ENCODE data around the gene IRF7. TPM values are rescaled to one million over a fixed set of nuclear protein-coding genes. Genes with fewer than 3 reads are reported as not detected.
"Not testable (repeated sequence)": the region's sequence is repeated elsewhere in the genome, so short reads cannot be mapped to it uniquely, and the experiment has no call there.

The IRF7 gene
- total and polyA plus RNA-seq, 11 donors: 5.5 to 30.6 (median 14.9) TPM

DNA sequence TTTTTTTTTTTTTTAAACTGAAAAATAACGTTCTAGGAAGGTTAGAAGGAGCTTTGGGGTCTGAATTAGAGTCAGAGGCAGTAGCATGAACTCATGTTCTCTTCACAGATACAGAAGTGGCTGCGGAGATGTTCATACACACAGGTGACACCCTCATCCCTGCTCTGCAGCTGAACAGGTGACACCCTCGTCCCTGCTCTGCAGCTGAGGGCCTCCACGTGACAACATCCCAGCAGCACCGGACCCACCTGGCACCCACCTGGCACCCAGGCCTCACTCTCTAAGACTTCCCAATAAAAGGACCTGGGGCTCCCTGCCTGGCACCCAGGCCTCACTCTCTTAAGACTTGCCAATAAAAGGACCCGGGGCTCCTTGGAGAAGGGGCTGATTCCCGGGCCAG, 41.1 kb upstream of the IRF7 start:
- intact Hi-C loops (cut with DNase I): no loop called here
- ATAC-seq (no peak), DNase-seq (no peak)
- H3K4me1 ChIP-seq: no peaks in the 10 kb centered on the region
- H3K9me3 ChIP-seq: no peaks in the 10 kb centered on the region
- H3K4me3 ChIP-seq: no peak overlapping the region
- WGBS, 4 donors: 90 to 95% (median 90%) methylated on average over 7 of the region's 7 CpGs
- H3K27ac ChIP-seq: no peak overlapping the region
- TF ChIP-seq CTCF (IDR thresholded peaks at IDR 0.05) (no peak), POLR2A (IDR thresholded peaks at IDR 0.05) (no peak)
- peaks cover 0 to 60% (median 24%) of the 10 kb centered on the region in 9 donors for H3K36me3 ChIP-seq
- H3K27me3 ChIP-seq: no peaks in the 10 kb centered on the region

GRCh38 chr11:656426-656825, 40.7 kb upstream of the IRF7 start:
- H3K4me3 ChIP-seq: no peak overlapping the region
- H3K27ac ChIP-seq: no peak overlapping the region
- H3K27me3 ChIP-seq: no peaks in the 10 kb centered on the region
- WGBS, 4 donors: 89 to 95% (median 93%) methylated on average over 7 to 14 of the region's 14 CpGs
- no peak for ATAC-seq
- H3K9me3 ChIP-seq: no peaks in the 10 kb centered on the region
- H3K36me3 ChIP-seq: peaks cover 0 to 62% (median 27%) of the 10 kb centered on the region in 9 donors
- no peak for DNase-seq
- H3K4me1 ChIP-seq: no peaks in the 10 kb centered on the region
- no peak for TF ChIP-seq CTCF (IDR thresholded peaks at IDR 0.05)
- no peak for TF ChIP-seq POLR2A (IDR thresholded peaks at IDR 0.05)
- intact Hi-C loops (cut with DNase I): no loop called here

DNA sequence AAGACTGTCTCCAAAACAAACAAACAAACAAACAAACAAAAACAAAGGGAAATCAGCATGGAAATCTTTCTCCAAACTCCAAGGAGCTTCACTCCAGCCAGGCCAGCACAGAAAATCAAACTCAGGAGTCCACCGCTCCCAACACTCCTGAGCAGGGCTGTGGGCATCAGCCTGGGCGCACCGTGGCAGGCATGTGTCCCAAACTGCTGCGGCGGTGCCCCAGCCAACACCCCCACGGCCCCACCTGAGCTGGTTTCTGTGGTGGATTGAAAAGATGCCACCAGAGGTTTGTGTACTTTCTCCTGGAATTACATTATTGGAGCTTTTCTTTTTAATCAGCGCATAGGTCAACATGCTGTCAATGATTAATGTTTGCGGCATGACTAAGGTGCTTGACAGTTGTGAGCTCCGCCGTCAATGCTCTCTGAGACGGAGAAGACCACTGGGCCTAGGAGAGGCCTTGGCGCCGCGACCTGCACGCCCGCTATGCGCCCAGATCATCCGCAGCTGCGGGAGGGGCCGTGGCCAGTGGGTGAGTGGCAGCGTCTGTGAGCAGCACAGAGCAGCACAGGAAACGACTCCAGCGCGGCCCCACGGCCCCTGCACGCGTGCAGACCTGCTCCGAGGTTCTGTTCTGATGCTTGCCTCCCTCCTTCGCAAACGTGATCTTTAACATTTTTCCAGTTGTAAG, 39.4 kb upstream of the IRF7 start:
- 90 to 95% (median 92%) methylated on average over 30 of the region's 30 CpGs for whole genome bisulfite sequencing, 4 donors
- DNase-seq (no peak), ATAC-seq (peak in 1 of 4 donors; percentile 29)
- Histone ChIP-seq H3K36me3 (peaks cover 0 to 66% (median 32%) of the 10 kb centered on the region in 9 donors), H3K27me3 (no peaks in the 10 kb centered on the region), H3K27ac (no peak overlapping the region), H3K4me3 (no peak overlapping the region), H3K9me3 (no peaks in the 10 kb centered on the region), H3K4me1 (no peaks in the 10 kb centered on the region)
- intact Hi-C loops (cut with DNase I): no loop called here
- TF ChIP-seq CTCF (IDR thresholded peaks at IDR 0.05): no peak
- TF ChIP-seq POLR2A (IDR thresholded peaks at IDR 0.05): no peak

- DNase-seq; H3K9me3 ChIP-seq; intact Hi-C loops (cut with DNase I); H3K4me3 ChIP-seq; H3K27me3 ChIP-seq; ATAC-seq; H3K4me1 ChIP-seq; H3K27ac ChIP-seq: not testable (repeated sequence)
- WGBS, 4 donors: 91 to 99% (median 94%) methylated on average over 12 of the region's 12 CpGs
- H3K36me3 ChIP-seq: peaks cover 0 to 61% (median 34%) of the 10 kb centered on the region in 9 donors
Observed at GRCh38 chr11:654444-654843, 38.7 kb upstream of the IRF7 start.

GRCh38 chr11:653837-654236, 38.1 kb upstream of the IRF7 start:
- DNase-seq: no peak
- TF ChIP-seq CTCF (IDR thresholded peaks at IDR 0.05) (no peak), POLR2A (IDR thresholded peaks at IDR 0.05) (no peak)
- intact Hi-C loops (cut with DNase I): no loop called here
- Histone ChIP-seq H3K4me1 (no peaks in the 10 kb centered on the region), H3K27me3 (no peaks in the 10 kb centered on the region), H3K4me3 (no peak overlapping the region), H3K36me3 (peaks cover 0 to 57% (median 32%) of the 10 kb centered on the region in 9 donors), H3K9me3 (no peaks in the 10 kb centered on the region), H3K27ac (no peak overlapping the region)
- no peak for ATAC-seq
- WGBS, 4 donors: 88 to 94% (median 90%) methylated on average over 15 of the region's 15 CpGs

DNA sequence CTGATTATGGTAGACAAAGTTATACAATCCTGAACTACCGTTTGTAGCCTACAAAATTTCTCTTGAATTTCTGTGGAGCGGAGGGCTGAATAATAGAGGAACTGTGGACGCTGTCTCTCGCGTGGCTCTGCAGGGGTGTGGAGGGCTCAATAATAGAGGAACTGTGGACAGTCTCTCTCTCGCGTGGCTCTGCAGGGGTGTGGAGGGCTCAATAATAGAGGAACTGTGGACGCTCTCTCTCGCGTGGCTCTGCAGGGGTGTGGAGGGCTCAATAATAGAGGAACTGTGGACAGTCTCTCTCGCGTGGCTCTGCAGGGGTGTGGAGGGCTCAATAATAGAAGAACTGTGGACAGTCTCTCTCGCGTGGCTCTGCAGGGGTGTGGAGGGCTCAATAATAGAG, 37.4 kb upstream of the IRF7 start:
- H3K27me3 ChIP-seq; H3K4me1 ChIP-seq; H3K27ac ChIP-seq; intact Hi-C loops (cut with DNase I); H3K9me3 ChIP-seq; ATAC-seq; DNase-seq; H3K4me3 ChIP-seq: not testable (repeated sequence)
- WGBS, 4 donors: 84 to 94% (median 89%) methylated on average over 14 of the region's 14 CpGs
- peaks cover 0 to 50% (median 25%) of the 10 kb centered on the region in 9 donors for H3K36me3 ChIP-seq

All from heart left ventricle (tissue), 16 donors.